GM23338 (cell line): ENCODE measurements around the gene TENM3. TPM values are rescaled to one million over a fixed set of nuclear protein-coding genes. Genes with fewer than 3 reads are reported as not detected.

Source experiments
- ATAC-seq: fragments of 200-7000 bp; cut with Tn5 transposase; 3 replicates; pipeline ENCODE4 v1.9.1; 2020
- DNase-seq: peaks from one replicate; pipeline ENCODE4 v3.0.0-alpha.2; 2015; ENCODE audit warnings: low spot score
- H2AFZ ChIP-seq: fragments of 200-600 bp; sonication (generic); 2 replicates; pipeline ENCODE4 v1.8.0; 2016; ENCODE audit warnings: antibody characterized with exemption, mild to moderate bottlenecking, moderate library complexity
- H3F3A ChIP-seq: fragments of 200-600 bp; sonication (generic); replicated peaks from 2 replicates; pipeline ENCODE4 v1.8.0; 2017; ENCODE audit warnings: antibody characterized with exemption, mixed run types, low read depth
- H3K27ac ChIP-seq: fragments of 200-600 bp; sonication (generic); 2 replicates; pipeline ENCODE4 v1.6.1; 2016; ENCODE audit warnings: low read depth
- H3K27me3 ChIP-seq: fragments of 200-600 bp; sonication (generic); 2 replicates; pipeline ENCODE4 v1.8.0; 2016; ENCODE audit warnings: mild to moderate bottlenecking, mixed run types, moderate library complexity; ENCODE audit not compliant: insufficient read depth
- H3K36me3 ChIP-seq: fragments of 200-600 bp; sonication (generic); 2 replicates; pipeline ENCODE4 v1.8.0; 2016; ENCODE audit warnings: mild to moderate bottlenecking; ENCODE audit not compliant: insufficient read depth
- H3K4me1 ChIP-seq: fragments of 200-600 bp; sonication (generic); 2 replicates; pipeline ENCODE4 v1.8.0; 2016; ENCODE audit warnings: mild to moderate bottlenecking, moderate library complexity; ENCODE audit not compliant: insufficient read depth
- H3K4me2 ChIP-seq: fragments of 200-600 bp; sonication (generic); 2 replicates; pipeline ENCODE4 v1.7.1; 2017; ENCODE audit warnings: mixed run types
- H3K4me3 ChIP-seq: fragments of 200-600 bp; sonication (generic); 2 replicates; pipeline ENCODE4 v1.6.1; 2016; ENCODE audit warnings: mixed run types
- H3K79me2 ChIP-seq: fragments of 200-600 bp; sonication (generic); replicated peaks from 2 replicates; pipeline ENCODE4 v1.8.0; 2017; ENCODE audit warnings: mild to moderate bottlenecking; ENCODE audit not compliant: insufficient read depth
- H3K9me2 ChIP-seq: fragments of 200-600 bp; sonication (generic); 2 replicates; pipeline ENCODE4 v1.8.0; 2017; ENCODE audit not compliant: insufficient read depth
- H4K20me1 ChIP-seq: fragments of 200-600 bp; sonication (generic); replicated peaks from 2 replicates; pipeline ENCODE4 v1.8.0; 2017; ENCODE audit warnings: mild to moderate bottlenecking; ENCODE audit not compliant: insufficient read depth
- H3K27ac Mint-ChIP-seq: 2 replicates; pipeline ENCODE4 v1.8.0; 2020; ENCODE audit warnings: inconsistent platforms, mild to moderate bottlenecking, moderate library complexity, mixed read lengths
- H3K27me3 Mint-ChIP-seq: 3 replicates; pipeline ENCODE4 v1.8.0; 2022; ENCODE audit warnings: low read depth, mild to moderate bottlenecking, moderate library complexity, mixed read lengths, inconsistent platforms; ENCODE audit not compliant: insufficient read depth, poor library complexity
- H3K36me3 Mint-ChIP-seq: 3 replicates; pipeline ENCODE4 v1.8.0; 2021; ENCODE audit warnings: low read depth, mild to moderate bottlenecking, inconsistent platforms, moderate library complexity, mixed read lengths
- H3K4me1 Mint-ChIP-seq: 3 replicates; pipeline ENCODE4 v1.8.0; 2020; ENCODE audit warnings: mild to moderate bottlenecking, inconsistent platforms, mixed read lengths
- H3K4me3 Mint-ChIP-seq: 3 replicates; pipeline ENCODE4 v1.8.0; 2021; ENCODE audit warnings: moderate library complexity, mild to moderate bottlenecking, inconsistent platforms, mixed read lengths
- H3K9me3 Mint-ChIP-seq: 3 replicates; pipeline ENCODE4 v1.8.0; 2020; ENCODE audit warnings: moderate library complexity, mild to moderate bottlenecking, inconsistent platforms, mixed read lengths
- CREB1 ChIP-seq: fragments of 250-450 bp; sonication (Bioruptor Pico); IDR thresholded peaks from 2 replicates; pipeline ENCODE4 v1.5.0; 2020; ENCODE audit warnings: low read depth, mild to moderate bottlenecking, moderate library complexity
- ETS1 ChIP-seq: IDR thresholded peaks from 2 replicates; pipeline ENCODE4 v1.6.1; 2016; ENCODE audit warnings: antibody characterized with exemption
- EZH2 ChIP-seq: fragments of 200-600 bp; sonication (generic); IDR thresholded peaks from one replicate; pipeline ENCODE4 v1.8.0; 2017; ENCODE audit warnings: antibody characterized with exemption, mild to moderate bottlenecking, low read depth; ENCODE audit not compliant: unreplicated experiment
- EZH2phosphoT487 ChIP-seq: fragments of 200-600 bp; sonication (generic); IDR thresholded peaks from one replicate; pipeline ENCODE4 v1.8.1; 2018; ENCODE audit warnings: antibody characterized with exemption; ENCODE audit not compliant: unreplicated experiment
- JUNB ChIP-seq: IDR thresholded peaks from one replicate; pipeline ENCODE4 v1.6.1; 2016; ENCODE audit warnings: antibody characterized with exemption; ENCODE audit not compliant: unreplicated experiment
- NANOG ChIP-seq: IDR thresholded peaks from 2 replicates; pipeline ENCODE4 v1.6.1; 2016; ENCODE audit warnings: antibody characterized with exemption, borderline replicate concordance
- POLR2AphosphoS5 ChIP-seq: IDR thresholded peaks from 2 replicates; pipeline ENCODE4 v1.6.1; 2016; ENCODE audit warnings: antibody characterized with exemption, low read depth
- STAT1 ChIP-seq: IDR thresholded peaks from one replicate; pipeline ENCODE4 v1.6.1; 2016; ENCODE audit warnings: antibody characterized with exemption; ENCODE audit not compliant: unreplicated experiment
- ZNF114 ChIP-seq: fragments of 250-450 bp; sonication (Bioruptor Pico); IDR thresholded peaks from 2 replicates; pipeline ENCODE4 v1.5.0; 2020; ENCODE audit warnings: mild to moderate bottlenecking, moderate library complexity
- ZNF331 ChIP-seq: fragments of 250-450 bp; sonication (Bioruptor Pico); IDR thresholded peaks from 2 replicates; pipeline ENCODE4 v1.5.0; 2020; ENCODE audit warnings: low read depth, mild to moderate bottlenecking, moderate library complexity
- ZNF462 ChIP-seq: fragments of 250-450 bp; sonication (Bioruptor Pico); IDR thresholded peaks from 2 replicates; pipeline ENCODE4 v1.5.0; 2020; ENCODE audit warnings: mild to moderate bottlenecking, moderate library complexity
- polyA plus RNA-seq: library from polyadenylated mRNA; unstranded; fragments of >200 nt; fragmentation: Nextera tagmentation; extraction: Ambion mirVana; gene quantifications from 2 replicates; pipeline ENCODE4 v1.2.1, GENCODE V29; 2016
- total RNA-seq: library from RNA; depleted of rRNA; stranded (reverse); fragments of >200 nt; shearing (Covaris generic); gene quantifications from 2 replicates; pipeline ENCODE4 v1.2.3, GENCODE V29; 2014
- TF ChIP-seq, protein P1 (sequence below), 2 experiments: fragments of 200-600 bp in 1 of 2; sonication (generic) in 1 of 2; conservative IDR thresholded peaks; 2 replicates each; pipeline versions ENCODE4 v1.5.1 to v1.6.1; 2016 to 2017; ENCODE audit warnings: antibody characterized with exemption in 2 of 2, low read depth in 2 of 2, mild to moderate bottlenecking in 2 of 2, moderate library complexity in 1 of 2
- TF ChIP-seq, protein P2 (sequence below): IDR thresholded peaks from one replicate; pipeline ENCODE4 v1.6.1; 2018; ENCODE audit warnings: antibody characterized with exemption; ENCODE audit not compliant: unreplicated experiment

The TENM3 gene
- total and polyA plus RNA-seq, 2 experiments from 2014 or later: 22.2 to 128 TPM

GRCh38 chr4:182251116-182251515 lies 7.9 kb downstream of the TENM3 start:
- Histone ChIP-seq H2AFZ (no peak overlapping the region), H3F3A (no peaks in the 10 kb centered on the region), H3K36me3 (no peaks in the 10 kb centered on the region), H3K27me3 (no peaks in the 10 kb centered on the region), H3K9me2 (no peaks in the 10 kb centered on the region), H3K79me2 (no peaks in the 10 kb centered on the region), H4K20me1 (no peaks in the 10 kb centered on the region), H3K4me2 (no peak overlapping the region), H3K4me3 (no peak overlapping the region), H3K27ac (no peak overlapping the region), H3K4me1 (peaks cover 53% of the 10 kb centered on the region)
- H3K27ac Mint-ChIP-seq: no peak overlapping the region
- no peak for TF ChIP-seq EZH2phosphoT487
- TF ChIP-seq JUNB: no peak
- TF ChIP-seq POLR2AphosphoS5: no peak
- no peak for TF ChIP-seq ETS1
- TF ChIP-seq, protein P1, sequence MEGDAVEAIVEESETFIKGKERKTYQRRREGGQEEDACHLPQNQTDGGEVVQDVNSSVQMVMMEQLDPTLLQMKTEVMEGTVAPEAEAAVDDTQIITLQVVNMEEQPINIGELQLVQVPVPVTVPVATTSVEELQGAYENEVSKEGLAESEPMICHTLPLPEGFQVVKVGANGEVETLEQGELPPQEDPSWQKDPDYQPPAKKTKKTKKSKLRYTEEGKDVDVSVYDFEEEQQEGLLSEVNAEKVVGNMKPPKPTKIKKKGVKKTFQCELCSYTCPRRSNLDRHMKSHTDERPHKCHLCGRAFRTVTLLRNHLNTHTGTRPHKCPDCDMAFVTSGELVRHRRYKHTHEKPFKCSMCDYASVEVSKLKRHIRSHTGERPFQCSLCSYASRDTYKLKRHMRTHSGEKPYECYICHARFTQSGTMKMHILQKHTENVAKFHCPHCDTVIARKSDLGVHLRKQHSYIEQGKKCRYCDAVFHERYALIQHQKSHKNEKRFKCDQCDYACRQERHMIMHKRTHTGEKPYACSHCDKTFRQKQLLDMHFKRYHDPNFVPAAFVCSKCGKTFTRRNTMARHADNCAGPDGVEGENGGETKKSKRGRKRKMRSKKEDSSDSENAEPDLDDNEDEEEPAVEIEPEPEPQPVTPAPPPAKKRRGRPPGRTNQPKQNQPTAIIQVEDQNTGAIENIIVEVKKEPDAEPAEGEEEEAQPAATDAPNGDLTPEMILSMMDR (conservative IDR thresholded peaks at IDR 0.05; ENCODE audit: low read depth in 2 of 2): no peak
- no peak for TF ChIP-seq ZNF114 (CRISPR knock-in tag)
- TF ChIP-seq, protein P2, sequence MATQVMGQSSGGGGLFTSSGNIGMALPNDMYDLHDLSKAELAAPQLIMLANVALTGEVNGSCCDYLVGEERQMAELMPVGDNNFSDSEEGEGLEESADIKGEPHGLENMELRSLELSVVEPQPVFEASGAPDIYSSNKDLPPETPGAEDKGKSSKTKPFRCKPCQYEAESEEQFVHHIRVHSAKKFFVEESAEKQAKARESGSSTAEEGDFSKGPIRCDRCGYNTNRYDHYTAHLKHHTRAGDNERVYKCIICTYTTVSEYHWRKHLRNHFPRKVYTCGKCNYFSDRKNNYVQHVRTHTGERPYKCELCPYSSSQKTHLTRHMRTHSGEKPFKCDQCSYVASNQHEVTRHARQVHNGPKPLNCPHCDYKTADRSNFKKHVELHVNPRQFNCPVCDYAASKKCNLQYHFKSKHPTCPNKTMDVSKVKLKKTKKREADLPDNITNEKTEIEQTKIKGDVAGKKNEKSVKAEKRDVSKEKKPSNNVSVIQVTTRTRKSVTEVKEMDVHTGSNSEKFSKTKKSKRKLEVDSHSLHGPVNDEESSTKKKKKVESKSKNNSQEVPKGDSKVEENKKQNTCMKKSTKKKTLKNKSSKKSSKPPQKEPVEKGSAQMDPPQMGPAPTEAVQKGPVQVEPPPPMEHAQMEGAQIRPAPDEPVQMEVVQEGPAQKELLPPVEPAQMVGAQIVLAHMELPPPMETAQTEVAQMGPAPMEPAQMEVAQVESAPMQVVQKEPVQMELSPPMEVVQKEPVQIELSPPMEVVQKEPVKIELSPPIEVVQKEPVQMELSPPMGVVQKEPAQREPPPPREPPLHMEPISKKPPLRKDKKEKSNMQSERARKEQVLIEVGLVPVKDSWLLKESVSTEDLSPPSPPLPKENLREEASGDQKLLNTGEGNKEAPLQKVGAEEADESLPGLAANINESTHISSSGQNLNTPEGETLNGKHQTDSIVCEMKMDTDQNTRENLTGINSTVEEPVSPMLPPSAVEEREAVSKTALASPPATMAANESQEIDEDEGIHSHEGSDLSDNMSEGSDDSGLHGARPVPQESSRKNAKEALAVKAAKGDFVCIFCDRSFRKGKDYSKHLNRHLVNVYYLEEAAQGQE: no peak
- no peak for TF ChIP-seq ZNF331
- no peak for TF ChIP-seq EZH2
- TF ChIP-seq ZNF462 (CRISPR knock-in tag): no peak
- TF ChIP-seq STAT1: no peak
- TF ChIP-seq CREB1 (CRISPR knock-in tag): no peak
- no peak for TF ChIP-seq NANOG
- peaks cover 50% of the 10 kb centered on the region for H3K4me1 Mint-ChIP-seq
- no peak for DNase-seq
- H3K4me3 Mint-ChIP-seq: no peak overlapping the region
- H3K9me3 Mint-ChIP-seq: no peaks in the 10 kb centered on the region
- peaks cover 5% of the 10 kb centered on the region; the same call in 1 of the 3 replicates for H3K36me3 Mint-ChIP-seq
- ATAC-seq: no peak
- no peaks in the 10 kb centered on the region for H3K27me3 Mint-ChIP-seq
